HUES64 (cell line): ENCODE measurements around the gene NINJ2.

Source experiments
- H3K27ac ChIP-seq: 2 replicates; pipeline ENCODE4 v1.7.0; 2013; ENCODE audit warnings: low read depth, low read length, inconsistent platforms
- H3K27me3 ChIP-seq: 2 replicates; pipeline ENCODE4 v1.6.1; 2013; ENCODE audit warnings: mild to moderate bottlenecking, low read length; ENCODE audit not compliant: insufficient read depth
- H3K36me3 ChIP-seq: 2 replicates; pipeline ENCODE4 v1.6.1; 2013; ENCODE audit warnings: mild to moderate bottlenecking, low read length; ENCODE audit not compliant: insufficient read depth
- H3K4me1 ChIP-seq: 2 replicates; pipeline ENCODE4 v1.6.1; 2013; ENCODE audit warnings: mild to moderate bottlenecking, low read length, moderate library complexity; ENCODE audit not compliant: insufficient read depth
- H3K4me3 ChIP-seq: 2 replicates; pipeline ENCODE4 v1.5.1; 2013; ENCODE audit warnings: mild to moderate bottlenecking, low read length, moderate library complexity
- H3K9ac ChIP-seq: 2 replicates; pipeline ENCODE4 v1.6.1; 2013; ENCODE audit warnings: mild to moderate bottlenecking, low read depth, low read length
- H3K9me3 ChIP-seq: 2 replicates; pipeline ENCODE4 v1.6.1; 2013; ENCODE audit warnings: low read depth, low read length; ENCODE audit not compliant: insufficient read depth
- WGBS: fragments of 150-250, 120-280 bp; methylation state at CpG from one replicate; pipeline ENCODE4 v1.1.7; 2013; ENCODE audit warnings: missing lambda C conversion rate; 5-methylcytosine and 5-hydroxymethylcytosine counted together

NINJ2 gene

GRCh38 chr12:623172-623864 lies 39.9 kb downstream of the NINJ2 start:
- Histone ChIP-seq H3K36me3 (no peaks in the 10 kb centered on the region), H3K27me3 (no peaks in the 10 kb centered on the region), H3K27ac (no peak overlapping the region), H3K4me3 (no peak overlapping the region), H3K9ac (no peak overlapping the region), H3K9me3 (no peaks in the 10 kb centered on the region), H3K4me1 (peaks cover 21% of the 10 kb centered on the region)
- WGBS: 59% methylated on average over 6 of the region's 6 CpGs

GRCh38 chr12:622416-622815 lies 40.8 kb downstream of the NINJ2 start:
- Histone ChIP-seq H3K4me1 (peaks cover 21% of the 10 kb centered on the region), H3K4me3 (no peak overlapping the region), H3K9ac (no peak overlapping the region), H3K27ac (no peak overlapping the region), H3K9me3 (no peaks in the 10 kb centered on the region), H3K27me3 (no peaks in the 10 kb centered on the region), H3K36me3 (no peaks in the 10 kb centered on the region)
- WGBS: 79% methylated on average over 2 of the region's 3 CpGs

- Histone ChIP-seq H3K9ac (no peak overlapping the region), H3K9me3 (no peaks in the 10 kb centered on the region), H3K36me3 (no peaks in the 10 kb centered on the region), H3K4me1 (peaks cover 21% of the 10 kb centered on the region), H3K27me3 (no peaks in the 10 kb centered on the region), H3K27ac (no peak overlapping the region), H3K4me3 (no peak overlapping the region)
- WGBS: 90% methylated on average over 4 of the region's 4 CpGs
These were observed 43.9 kb downstream of the NINJ2 start for GRCh38 chr12:619346-619745.

- Histone ChIP-seq H3K27ac (no peak overlapping the region), H3K36me3 (no peaks in the 10 kb centered on the region), H3K4me3 (no peak overlapping the region), H3K27me3 (no peaks in the 10 kb centered on the region), H3K9ac (no peak overlapping the region), H3K4me1 (peaks cover 14% of the 10 kb centered on the region), H3K9me3 (no peaks in the 10 kb centered on the region)
- 84% methylated on average over 6 of the region's 6 CpGs for WGBS
These were observed 44.6 kb downstream of the NINJ2 start for GRCh38 chr12:618605-619004.

GRCh38 chr12:617304-617915 lies 45.8 kb downstream of the NINJ2 start:
- 68% methylated on average over 14 of the region's 14 CpGs for WGBS
- Histone ChIP-seq H3K27me3 (no peaks in the 10 kb centered on the region), H3K27ac (no peak overlapping the region), H3K4me3 (no peak overlapping the region), H3K9ac (no peak overlapping the region), H3K9me3 (no peaks in the 10 kb centered on the region), H3K4me1 (peaks cover 2% of the 10 kb centered on the region), H3K36me3 (no peaks in the 10 kb centered on the region)

GRCh38 chr12:615620-616019 lies 47.6 kb downstream of the NINJ2 start:
- H3K9ac ChIP-seq: no peak overlapping the region
- H3K4me3 ChIP-seq: no peak overlapping the region
- H3K36me3 ChIP-seq: no peaks in the 10 kb centered on the region
- H3K27me3 ChIP-seq: no peaks in the 10 kb centered on the region
- no peak overlapping the region for H3K27ac ChIP-seq
- no peaks in the 10 kb centered on the region for H3K4me1 ChIP-seq
- H3K9me3 ChIP-seq: no peaks in the 10 kb centered on the region
- WGBS: 89% methylated on average over 4 of the region's 4 CpGs

DNA sequence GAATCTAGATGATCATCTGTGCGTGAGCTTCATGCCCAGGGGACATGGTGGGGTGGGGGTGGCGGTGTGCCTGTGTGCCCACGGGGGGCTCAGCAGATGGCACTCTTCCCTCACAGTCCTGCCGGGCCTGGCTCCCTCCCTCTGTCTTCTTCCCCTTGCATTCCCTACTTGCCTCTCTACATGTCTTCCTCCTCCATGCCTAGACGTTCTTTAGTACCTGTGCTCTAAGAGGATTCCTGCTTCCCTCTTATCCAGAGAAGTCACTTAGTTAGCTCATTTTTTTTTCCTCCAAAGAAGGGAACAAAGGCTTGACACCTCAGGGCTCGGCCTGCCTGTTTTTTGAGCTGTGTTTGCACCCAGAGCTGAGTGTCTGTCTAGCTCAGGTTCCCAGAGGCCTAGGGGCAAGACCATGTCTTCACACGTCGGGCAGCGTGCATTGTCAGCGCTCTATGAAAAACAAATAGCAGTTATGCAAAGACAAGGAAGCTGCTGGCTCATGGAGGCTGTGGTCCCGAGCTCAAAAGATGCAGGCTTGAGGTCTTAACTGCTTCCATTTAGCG lies 48.8 kb downstream of the NINJ2 start:
- no peak overlapping the region for H3K4me3 ChIP-seq
- no peak overlapping the region for H3K9ac ChIP-seq
- H3K36me3 ChIP-seq: no peaks in the 10 kb centered on the region

DNA sequence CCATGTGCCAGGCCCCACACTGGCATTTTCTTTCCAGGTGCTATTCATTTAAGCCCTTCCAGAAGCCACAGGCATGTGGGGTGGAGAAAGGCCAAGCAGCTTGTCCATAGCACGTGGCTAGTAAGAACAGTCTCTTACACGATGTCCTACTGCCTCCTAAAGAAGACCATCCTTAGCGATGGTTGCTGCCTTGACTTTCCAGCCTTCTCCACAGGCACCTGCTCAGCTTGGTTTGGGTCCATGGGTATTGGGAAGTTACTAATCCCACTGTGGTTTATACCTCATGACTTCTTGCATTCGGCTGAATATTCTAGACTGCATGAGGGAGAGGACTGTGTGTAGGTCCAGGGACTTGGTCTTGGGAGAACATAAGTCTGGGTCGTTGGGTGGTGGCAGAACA lies 49.2 kb downstream of the NINJ2 start:
- no peak overlapping the region for H3K4me3 ChIP-seq
- no peak overlapping the region for H3K27ac ChIP-seq
- H3K27me3 ChIP-seq: no peaks in the 10 kb centered on the region
- no peaks in the 10 kb centered on the region for H3K9me3 ChIP-seq
- no peaks in the 10 kb centered on the region for H3K4me1 ChIP-seq
- WGBS: 90% methylated on average over 5 of the region's 5 CpGs
- no peaks in the 10 kb centered on the region for H3K36me3 ChIP-seq
- H3K9ac ChIP-seq: no peak overlapping the region

More for the DNA sequence above, 48.8 kb downstream of the NINJ2 start:
- 71% methylated on average over 12 of the region's 12 CpGs for WGBS
- Histone ChIP-seq H3K27me3 (no peaks in the 10 kb centered on the region), H3K27ac (no peak overlapping the region), H3K4me1 (no peaks in the 10 kb centered on the region), H3K9me3 (no peaks in the 10 kb centered on the region)

GRCh38 chr12:612886-613285 lies 50.4 kb downstream of the NINJ2 start:
- Histone ChIP-seq H3K27ac (no peak overlapping the region), H3K9ac (no peak overlapping the region), H3K4me1 (no peaks in the 10 kb centered on the region), H3K27me3 (no peaks in the 10 kb centered on the region), H3K4me3 (no peak overlapping the region), H3K36me3 (no peaks in the 10 kb centered on the region), H3K9me3 (no peaks in the 10 kb centered on the region)
- WGBS: 94% methylated on average over 4 of the region's 4 CpGs

- Histone ChIP-seq H3K4me3 (no peak overlapping the region), H3K9ac (no peak overlapping the region), H3K27ac (no peak overlapping the region), H3K4me1 (no peaks in the 10 kb centered on the region), H3K36me3 (no peaks in the 10 kb centered on the region), H3K27me3 (no peaks in the 10 kb centered on the region), H3K9me3 (no peaks in the 10 kb centered on the region)
- WGBS: 90% methylated on average over 7 of the region's 7 CpGs
These were observed 51.0 kb downstream of the NINJ2 start for GRCh38 chr12:612293-612692.

DNA sequence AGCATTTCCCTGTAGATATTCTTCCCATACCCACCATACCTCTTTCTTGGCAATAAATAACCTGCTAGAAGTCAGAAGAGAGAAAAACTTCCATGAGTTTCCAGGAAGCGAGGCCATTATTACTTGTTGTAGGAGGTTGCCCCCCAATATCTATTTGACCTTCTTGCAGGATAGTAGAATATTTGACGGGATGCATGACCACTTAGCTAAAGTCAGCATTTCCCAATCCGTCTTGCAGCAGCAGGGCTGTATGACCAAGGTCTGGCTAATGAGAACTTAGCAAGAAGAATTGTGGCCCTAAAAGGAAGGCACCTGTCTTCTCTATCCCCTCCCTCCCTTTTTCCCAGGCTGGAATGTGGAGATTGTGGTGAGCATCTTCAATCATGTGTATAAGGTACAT lies 51.5 kb downstream of the NINJ2 start:
- Histone ChIP-seq H3K4me1 (no peaks in the 10 kb centered on the region), H3K36me3 (no peaks in the 10 kb centered on the region), H3K9ac (no peak overlapping the region), H3K27ac (no peak overlapping the region), H3K4me3 (no peak overlapping the region), H3K27me3 (no peaks in the 10 kb centered on the region), H3K9me3 (no peaks in the 10 kb centered on the region)
- 95% methylated on average over 3 of the region's 3 CpGs for WGBS
